Measurements from ENCODE around the gene MAP3K2.

The MAP3K2 gene

DNA sequence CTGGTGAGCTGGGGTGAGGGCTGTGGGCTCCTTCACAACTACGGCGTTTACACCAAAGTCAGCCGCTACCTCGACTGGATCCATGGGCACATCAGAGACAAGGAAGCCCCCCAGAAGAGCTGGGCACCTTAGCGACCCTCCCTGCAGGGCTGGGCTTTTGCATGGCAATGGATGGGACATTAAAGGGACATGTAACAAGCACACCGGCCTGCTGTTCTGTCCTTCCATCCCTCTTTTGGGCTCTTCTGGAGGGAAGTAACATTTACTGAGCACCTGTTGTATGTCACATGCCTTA is 41.0 kb upstream of the MAP3K2 start:
- DNase-seq (ENCODE audit: low read depth in 2 of 2): no peak
- TF ChIP-seq, protein P1, sequence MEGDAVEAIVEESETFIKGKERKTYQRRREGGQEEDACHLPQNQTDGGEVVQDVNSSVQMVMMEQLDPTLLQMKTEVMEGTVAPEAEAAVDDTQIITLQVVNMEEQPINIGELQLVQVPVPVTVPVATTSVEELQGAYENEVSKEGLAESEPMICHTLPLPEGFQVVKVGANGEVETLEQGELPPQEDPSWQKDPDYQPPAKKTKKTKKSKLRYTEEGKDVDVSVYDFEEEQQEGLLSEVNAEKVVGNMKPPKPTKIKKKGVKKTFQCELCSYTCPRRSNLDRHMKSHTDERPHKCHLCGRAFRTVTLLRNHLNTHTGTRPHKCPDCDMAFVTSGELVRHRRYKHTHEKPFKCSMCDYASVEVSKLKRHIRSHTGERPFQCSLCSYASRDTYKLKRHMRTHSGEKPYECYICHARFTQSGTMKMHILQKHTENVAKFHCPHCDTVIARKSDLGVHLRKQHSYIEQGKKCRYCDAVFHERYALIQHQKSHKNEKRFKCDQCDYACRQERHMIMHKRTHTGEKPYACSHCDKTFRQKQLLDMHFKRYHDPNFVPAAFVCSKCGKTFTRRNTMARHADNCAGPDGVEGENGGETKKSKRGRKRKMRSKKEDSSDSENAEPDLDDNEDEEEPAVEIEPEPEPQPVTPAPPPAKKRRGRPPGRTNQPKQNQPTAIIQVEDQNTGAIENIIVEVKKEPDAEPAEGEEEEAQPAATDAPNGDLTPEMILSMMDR (IDR thresholded peaks at IDR 0.05; ENCODE audit: low read depth, low read length): no peak
- no peak overlapping the region for H3K4me3 ChIP-seq (replicated peaks in 1 of 2; ENCODE audit: low read depth in 2 of 2, low read length in 2 of 2)

DNA sequence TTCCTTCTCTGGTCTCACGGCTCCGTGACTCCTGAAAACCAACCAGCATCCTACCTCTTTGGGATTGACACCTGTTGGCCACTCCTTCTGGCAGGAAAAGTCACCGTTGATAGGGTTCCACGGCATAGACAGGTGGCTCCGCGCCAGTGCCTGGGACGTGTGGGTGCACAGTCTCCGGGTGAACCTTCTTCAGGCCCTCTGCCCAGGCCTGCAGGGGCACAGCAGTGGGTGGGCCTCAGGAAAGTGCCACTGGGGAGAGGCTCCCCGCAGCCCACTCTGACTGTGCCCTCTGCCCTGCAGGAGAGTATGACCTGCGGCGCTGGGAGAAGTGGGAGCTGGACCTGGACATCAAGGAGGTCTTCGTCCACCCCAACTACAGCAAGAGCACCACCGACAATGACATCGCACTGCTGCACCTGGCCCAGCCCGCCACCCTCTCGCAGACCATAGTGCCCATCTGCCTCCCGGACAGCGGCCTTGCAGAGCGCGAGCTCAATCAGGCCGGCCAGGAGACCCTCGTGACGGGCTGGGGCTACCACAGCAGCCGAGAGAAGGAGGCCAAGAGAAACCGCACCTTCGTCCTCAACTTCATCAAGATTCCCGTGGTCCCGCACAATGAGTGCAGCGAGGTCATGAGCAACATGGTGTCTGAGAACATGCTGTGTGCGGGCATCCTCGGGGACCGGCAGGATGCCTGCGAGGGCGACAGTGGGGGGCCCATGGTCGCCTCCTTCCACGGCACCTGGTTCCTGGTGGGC is 40.5 kb upstream of the MAP3K2 start:
- TF ChIP-seq, protein P1 (IDR thresholded peaks at IDR 0.05; ENCODE audit: low read depth, low read length): no peak
- H3K4me3 ChIP-seq (replicated peaks in 1 of 2; ENCODE audit: low read depth in 2 of 2, low read length in 2 of 2): no peak overlapping the region
- no peak for DNase-seq (ENCODE audit: low read depth in 2 of 2)

DNA sequence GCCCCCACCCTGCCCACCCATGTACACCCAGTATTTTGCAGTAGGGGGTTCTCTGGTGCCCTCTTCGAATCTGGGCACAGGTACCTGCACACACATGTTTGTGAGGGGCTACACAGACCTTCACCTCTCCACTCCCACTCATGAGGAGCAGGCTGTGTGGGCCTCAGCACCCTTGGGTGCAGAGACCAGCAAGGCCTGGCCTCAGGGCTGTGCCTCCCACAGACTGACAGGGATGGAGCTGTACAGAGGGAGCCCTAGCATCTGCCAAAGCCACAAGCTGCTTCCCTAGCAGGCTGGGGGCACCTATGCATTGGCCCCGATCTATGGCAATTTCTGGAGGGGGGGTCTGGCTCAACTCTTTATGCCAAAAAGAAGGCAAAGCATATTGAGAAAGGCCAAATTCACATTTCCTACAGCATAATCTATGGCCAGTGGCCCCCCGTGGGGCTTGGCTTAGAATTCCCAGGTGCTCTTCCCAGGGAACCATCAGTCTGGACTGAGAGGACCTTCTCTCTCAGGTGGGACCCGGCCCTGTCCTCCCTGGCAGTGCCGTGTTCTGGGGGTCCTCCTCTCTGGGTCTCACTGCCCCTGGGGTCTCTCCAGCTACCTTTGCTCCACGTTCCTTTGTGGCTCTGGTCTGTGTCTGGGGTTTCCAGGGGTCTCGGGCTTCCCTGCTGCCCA is 39.7 kb upstream of the MAP3K2 start:
- TF ChIP-seq, protein P1 (IDR thresholded peaks at IDR 0.05; ENCODE audit: low read depth, low read length): no peak
- no peak for DNase-seq (ENCODE audit: low read depth in 2 of 2)
- no peak overlapping the region for H3K4me3 ChIP-seq (replicated peaks in 1 of 2; ENCODE audit: low read depth in 2 of 2, low read length in 2 of 2)

DNA sequence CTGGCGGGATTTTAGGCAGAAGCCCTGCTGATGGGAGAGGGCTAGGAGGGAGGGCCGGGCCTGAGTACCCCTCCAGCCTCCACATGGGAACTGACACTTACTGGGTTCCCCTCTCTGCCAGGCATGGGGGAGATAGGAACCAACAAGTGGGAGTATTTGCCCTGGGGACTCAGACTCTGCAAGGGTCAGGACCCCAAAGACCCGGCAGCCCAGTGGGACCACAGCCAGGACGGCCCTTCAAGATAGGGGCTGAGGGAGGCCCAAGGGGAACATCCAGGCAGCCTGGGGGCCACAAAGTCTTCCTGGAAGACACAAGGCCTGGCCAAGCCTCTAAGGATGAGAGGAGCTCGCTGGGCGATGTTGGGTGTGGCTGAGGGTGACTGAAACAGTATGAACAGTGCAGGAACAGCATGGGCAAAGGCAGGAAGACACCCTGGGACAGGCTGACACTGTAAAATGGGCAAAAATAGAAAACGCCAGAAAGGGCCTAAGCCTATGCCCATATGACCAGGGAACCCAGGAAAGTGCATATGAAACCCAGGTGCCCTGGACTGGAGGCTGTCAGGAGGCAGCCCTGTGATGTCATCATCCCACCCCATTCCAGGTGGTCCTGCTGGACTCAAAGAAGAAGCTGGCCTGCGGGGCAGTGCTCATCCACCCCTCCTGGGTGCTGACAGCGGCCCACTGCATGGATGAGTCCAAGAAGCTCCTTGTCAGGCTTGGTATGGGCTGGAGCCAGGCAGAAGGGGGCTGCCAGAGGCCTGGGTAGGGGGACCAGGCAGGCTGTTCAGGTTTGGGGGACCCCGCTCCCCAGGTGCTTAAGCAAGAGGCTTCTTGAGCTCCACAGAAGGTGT is 39.0 kb upstream of the MAP3K2 start:
- TF ChIP-seq, protein P1 (IDR thresholded peaks at IDR 0.05; ENCODE audit: low read depth, low read length): no peak
- no peak overlapping the region for H3K4me3 ChIP-seq (replicated peaks in 1 of 2; ENCODE audit: low read depth in 2 of 2, low read length in 2 of 2)
- no peak for DNase-seq (ENCODE audit: low read depth in 2 of 2)

DNA sequence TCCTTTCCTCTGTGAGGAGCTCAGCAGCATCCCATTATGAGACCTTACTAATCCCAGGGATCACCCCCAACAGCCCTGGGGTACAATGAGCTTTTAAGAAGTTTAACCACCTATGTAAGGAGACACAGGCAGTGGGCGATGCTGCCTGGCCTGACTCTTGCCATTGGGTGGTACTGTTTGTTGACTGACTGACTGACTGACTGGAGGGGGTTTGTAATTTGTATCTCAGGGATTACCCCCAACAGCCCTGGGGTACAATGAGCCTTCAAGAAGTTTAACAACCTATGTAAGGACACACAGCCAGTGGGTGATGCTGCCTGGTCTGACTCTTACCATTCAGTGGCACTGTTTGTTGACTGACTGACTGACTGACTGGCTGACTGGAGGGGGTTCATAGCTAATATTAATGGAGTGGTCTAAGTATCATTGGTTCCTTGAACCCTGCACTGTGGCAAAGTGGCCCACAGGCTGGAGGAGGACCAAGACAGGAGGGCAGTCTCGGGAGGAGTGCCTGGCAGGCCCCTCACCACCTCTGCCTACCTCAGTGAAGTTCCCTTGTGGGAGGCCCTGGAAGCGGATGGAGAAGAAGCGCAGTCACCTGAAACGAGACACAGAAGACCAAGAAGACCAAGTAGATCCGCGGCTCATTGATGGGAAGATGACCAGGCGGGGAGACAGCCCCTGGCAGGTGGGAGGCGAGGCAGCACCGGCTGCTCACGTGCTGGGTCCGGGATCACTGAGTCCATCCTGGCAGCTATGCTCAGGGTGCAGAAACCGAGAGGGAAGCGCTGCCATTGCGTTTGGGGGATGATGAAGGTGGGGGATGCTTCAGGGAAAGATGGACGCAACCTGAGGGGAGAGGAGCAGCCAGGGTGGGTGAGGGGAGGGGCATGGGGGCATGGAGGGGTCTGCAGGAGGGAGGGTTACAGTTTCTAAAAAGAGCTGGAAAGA is 38.0 kb upstream of the MAP3K2 start:
- no peak overlapping the region for H3K4me3 ChIP-seq (replicated peaks in 1 of 2; ENCODE audit: low read depth in 2 of 2, low read length in 2 of 2)
- no peak for DNase-seq (ENCODE audit: low read depth in 2 of 2)
- TF ChIP-seq, protein P1 (IDR thresholded peaks at IDR 0.05; ENCODE audit: low read depth, low read length): no peak
